HPDE6-E6E7 (cell line): ENCODE measurements around the gene SULT6B1.
A peak's percentile ranks its signal among the peaks of the same experiment; 100 is the strongest.
"Not testable (repeated sequence)": the region's sequence is repeated elsewhere in the genome, so short reads cannot be mapped to it uniquely, and the experiment has no call there.

ENCODE experiments used
- DNase-seq: peaks from one replicate; pipeline ENCODE4 v3.0.0; 2011; ENCODE audit warnings: missing footprints; ENCODE audit errors: extremely low spot score

The SULT6B1 gene

DNA sequence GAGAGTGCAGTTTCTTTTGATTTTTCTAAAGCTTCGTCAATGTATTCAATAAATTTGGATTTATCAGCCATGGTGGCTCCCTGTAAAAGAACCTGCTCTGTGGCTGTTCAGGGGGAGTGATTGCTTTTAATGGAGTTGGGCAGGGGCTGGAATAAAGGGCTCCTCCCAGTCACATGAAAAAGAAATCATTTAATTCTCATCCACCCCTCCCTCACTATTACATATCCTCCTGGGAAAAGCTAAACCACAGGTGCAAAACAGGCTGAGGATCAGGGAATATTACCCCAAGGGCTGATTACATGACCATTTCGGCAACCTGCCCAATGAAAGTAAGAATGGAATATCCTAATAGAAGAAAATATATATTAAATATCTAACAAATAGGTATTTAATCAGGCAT lies at the start of gene SULT6B1:
Gene SULT6B1, minus strand, starts transcription at position 101 of the 400 bp plus-strand sequence. Its CDS starts 30 bp downstream, at position 71.
- DNase-seq = no peak

DNA sequence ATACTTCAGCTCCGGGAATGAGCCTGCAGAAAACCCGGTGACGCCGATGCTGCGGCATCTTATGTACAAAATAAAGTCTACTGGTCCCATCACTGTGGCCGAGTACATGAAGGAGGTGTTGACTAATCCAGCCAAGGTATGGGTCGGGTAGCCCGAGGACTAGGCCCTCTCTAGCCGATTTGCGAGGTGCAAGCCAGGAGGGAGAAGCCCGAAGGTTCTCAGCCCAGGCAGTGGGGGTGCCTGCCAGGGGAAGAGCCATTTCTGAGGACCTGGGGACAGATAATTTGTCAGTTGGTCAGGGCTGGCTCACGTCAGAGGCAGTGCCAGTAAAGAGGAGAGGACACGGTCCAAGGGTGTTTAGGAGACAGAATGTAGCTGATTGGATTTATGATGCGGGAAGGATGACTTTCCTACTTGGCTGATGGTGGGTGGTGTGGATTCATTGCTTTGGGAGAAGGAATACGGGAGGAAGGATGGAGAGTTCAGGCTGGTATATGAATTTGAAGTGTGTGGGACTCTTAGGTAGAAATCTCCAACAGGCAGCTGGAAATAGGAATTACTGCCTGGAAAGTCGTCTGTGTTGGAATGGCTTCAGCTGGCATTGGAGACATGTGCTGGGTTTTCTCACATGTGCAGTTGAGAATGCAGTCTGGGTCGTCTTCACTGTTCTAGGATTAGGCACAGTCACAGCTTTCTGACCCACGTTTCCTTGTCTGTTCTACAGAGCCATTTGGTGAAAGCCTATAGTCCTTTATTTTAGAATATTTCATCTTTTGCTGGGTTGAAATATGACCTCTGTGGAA lies 43.9 kb upstream of the SULT6B1 start:
- peak; percentile 31 for DNase-seq

DNA sequence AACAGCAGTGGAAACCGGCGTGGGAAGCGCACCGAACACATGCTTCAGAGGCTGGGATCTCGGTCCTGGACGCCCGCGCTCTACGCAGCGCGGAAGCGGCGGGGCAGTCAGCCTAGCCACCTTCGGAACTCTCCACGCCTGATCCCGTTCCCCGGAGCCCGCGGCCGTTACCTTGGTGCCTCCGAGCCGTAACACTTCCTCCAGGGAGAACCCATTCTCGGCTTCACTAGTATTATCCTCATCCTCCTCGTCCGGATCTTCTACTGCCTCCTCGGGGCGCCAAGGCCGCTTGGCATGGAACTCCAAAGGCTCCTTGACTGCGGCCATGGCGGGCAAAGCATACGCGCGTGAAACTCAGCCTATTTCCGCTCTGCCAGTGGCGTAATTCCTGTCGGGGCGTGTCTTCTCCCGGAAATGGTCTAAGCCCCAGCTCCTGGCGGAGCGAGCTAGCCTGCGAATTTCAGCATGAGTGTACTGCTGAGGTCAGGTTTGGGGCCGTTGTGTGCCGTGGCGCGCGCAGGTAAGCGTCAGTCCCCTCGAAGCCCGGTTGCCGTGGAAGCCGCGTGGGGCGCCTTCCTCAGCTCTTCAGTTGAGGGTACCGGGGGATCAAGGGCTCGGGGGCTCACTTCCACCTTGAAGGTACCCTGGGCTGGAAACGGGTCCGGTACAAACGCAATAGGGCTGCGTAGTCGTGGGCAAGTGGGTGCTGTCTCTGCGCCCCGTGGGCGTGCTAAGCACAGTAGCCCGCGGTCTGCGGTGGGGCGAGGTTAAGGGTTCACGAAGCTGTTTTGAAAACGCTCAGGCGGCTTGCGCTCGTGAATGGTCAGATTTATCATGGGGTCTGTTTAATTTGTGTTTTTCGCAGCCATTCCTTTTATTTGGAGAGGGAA lies 43.0 kb upstream of the SULT6B1 start, which contains the start of the genes CEBPZ and NDUFAF7:
Gene CEBPZ, minus strand, starts transcription at position 356 of the 890 bp plus-strand sequence. Its CDS starts 29 bp downstream, at position 327.
Gene NDUFAF7, plus strand, starts transcription at position 418 of the 890 bp plus-strand sequence. Its CDS starts 48 bp downstream, at position 466.
- DNase-seq = peak; percentile 97

DNA sequence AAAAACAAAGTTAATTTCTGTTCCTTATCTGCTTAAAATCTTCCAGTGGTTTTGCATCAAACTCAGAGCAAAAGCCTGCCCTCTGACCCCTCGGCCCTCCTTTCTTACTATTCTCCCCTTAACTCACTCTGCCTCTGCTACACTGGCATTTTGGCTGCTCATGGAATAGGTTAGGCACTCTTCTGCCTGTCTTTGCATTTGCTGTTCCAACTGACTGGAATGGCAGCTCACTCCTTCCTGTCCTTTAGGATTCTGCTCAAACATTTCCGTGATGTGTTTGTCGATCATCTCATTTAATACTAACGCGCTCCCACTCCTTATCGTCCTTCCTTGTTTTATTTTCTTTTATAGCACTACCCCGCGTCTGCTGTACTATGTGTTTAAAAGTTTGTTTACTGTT lies 42.1 kb upstream of the SULT6B1 start:
- no peak for DNase-seq

DNA sequence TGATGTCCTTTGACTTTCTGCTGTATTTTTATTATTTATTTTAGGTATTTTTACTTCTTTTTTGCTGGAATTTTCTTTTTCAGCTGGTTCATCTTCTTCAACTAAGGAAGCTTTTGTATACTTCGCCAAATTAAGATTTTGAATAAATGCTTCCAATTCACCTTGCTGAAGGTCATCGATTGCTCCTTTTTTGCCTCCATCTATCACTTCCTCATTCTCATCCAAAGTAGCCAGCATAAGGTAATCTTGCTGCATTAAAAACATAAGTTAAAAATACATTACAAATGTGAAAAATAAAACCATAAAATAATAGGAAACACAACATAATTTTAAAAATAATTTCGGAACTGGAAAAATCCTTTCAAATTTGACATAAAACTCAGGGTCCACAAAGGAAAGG lies 40.3 kb upstream of the SULT6B1 start:
- DNase-seq = no peak

- no peak for DNase-seq
These were observed 38.4 kb upstream of the SULT6B1 start for GRCh38 chr2:37226863-37227262.

- not testable (repeated sequence) for DNase-seq
These were observed 36.7 kb upstream of the SULT6B1 start for GRCh38 chr2:37225129-37225528.

- DNase-seq = no peak
These were observed 35.6 kb upstream of the SULT6B1 start for GRCh38 chr2:37224063-37224462.

DNA sequence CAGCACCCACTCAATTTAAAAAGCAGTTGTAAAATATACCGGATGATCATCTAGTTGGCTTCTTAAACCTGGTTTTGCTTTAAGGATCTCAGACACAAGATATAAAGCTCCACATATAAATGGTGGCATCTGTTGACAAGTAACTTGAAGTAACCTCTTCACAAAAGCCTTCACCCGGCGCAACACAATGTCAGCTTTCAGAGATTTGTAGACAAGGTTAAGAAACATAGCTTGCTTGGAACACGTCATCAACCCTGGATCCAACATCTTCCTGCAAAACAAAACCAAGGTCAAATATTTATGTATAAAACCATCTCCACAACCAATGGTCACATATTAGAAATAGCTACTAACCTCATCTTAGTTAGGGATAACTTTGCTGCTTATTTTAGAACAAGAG lies 34.7 kb upstream of the SULT6B1 start:
- DNase-seq = no peak

GRCh38 chr2:37219046-37219445 lies 30.6 kb upstream of the SULT6B1 start:
- DNase-seq = peak; percentile 54

GRCh38 chr2:37215250-37215649 lies 26.8 kb upstream of the SULT6B1 start:
- no peak for DNase-seq

- no peak for DNase-seq
These were observed 23.5 kb upstream of the SULT6B1 start for GRCh38 chr2:37211939-37212338.

GRCh38 chr2:37211212-37211611 lies 22.7 kb upstream of the SULT6B1 start:
- DNase-seq = no peak

DNA sequence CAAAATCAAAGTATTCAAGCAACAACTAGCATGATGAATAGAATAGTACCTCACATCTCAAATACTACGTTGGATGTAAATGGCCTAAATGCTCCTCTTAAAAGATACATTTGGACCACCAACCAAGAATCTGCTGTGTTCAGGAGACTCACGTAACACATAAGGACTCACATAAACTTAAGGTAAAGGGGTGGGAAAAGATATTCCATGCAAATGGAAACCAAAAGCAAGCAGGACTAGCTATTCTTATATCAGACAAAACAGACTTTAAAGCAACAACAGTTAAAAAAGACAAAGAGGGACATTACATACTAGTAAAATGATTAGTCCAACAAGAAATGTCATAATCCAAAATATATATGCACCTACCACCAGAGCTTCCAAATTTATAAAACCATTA lies 18.3 kb upstream of the SULT6B1 start:
- DNase-seq = not testable (repeated sequence)

DNA sequence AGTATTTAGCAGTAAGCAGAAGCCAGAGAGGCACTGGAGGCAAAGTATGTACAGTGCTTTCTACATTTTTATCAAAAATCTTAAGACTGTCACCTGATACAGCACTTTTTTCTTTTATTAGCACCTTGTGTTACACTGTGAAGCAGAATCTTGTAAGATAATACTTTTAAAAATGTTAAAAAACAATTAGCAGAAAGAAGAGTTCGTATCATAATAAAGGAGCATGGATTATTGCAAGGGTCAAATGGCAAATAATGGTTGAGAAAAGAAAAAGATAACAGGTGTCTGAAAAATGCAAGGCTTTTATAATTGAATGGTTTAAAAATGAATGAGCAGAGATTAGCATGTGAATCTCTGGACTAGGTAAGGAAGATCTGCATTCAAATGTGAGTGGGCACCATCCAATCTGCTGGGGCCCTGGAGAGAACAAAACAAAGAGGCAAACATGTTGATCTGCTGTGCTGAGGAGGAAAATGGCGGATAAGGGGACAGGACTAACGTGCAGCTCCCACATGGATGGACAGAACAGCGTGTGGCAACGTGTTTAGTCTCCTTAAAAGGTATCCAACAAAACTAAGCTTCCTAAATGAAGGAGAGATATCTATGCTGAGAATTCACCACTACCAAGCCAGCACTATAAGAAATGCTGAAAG lies 17.3 kb upstream of the SULT6B1 start:
- no peak for DNase-seq

DNA sequence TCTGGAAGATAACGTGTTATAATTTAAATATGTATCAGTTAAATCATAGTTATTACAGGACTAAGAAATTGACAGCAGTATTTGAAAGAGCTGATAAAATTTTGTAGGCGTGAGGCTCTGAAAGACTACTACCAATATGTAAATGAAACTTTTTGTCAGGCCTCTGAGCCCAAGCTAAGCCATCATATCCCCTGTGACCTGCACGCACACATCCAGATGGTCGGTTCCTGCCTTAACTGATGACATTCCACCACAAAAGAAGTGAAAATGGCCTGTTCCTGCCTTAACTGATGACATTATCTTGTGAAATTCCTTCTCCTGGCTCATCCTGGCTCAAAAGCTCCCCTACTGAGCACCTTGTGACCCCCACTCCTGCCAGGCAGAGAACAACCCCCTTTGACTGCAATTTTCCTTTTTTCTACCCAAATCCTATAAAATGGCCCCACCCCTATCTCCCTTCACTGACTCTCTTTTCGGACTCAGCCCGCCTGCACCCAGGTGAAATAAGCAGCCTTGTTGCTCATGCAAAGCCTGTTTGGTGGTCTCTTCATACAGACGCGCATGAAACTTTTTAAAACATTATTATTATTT lies 16.7 kb upstream of the SULT6B1 start:
- not testable (repeated sequence) for DNase-seq

DNA sequence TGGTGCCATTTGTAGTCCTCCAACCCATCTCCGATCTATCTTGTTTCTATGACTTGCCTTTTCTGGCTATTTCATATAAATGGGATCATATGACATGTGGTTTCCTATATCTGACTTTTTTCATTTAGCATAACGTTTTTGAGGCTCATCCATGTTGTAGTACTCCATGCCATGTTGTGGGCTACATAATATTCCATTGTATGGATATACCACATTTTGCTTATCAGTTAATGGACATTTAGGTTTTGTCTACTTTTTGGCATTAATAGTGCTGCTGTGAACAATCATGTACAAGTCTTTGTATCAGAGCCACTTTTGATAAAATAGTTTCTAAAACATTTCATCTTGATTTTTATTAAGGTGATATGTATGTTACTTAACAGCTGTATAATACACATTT lies 15.2 kb upstream of the SULT6B1 start:
- no peak for DNase-seq

DNA sequence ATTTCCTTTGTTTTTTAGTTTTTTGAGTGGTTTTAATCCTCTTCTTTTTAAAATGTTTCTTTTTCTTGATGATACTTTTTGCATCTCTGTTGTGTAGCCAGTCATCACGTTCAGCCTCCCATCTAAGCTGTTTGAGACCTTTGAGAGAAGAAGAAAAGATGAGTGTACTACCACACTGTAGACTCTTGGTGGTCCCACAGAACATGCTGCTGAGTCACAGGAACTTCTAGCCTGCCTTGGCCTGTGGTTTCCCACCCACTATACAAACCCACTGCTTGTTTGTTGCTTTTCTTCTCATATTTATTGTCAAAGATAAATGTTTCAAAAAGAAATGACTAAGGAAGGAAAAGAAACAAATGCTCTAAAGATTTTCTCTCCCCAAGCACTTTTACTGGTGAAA lies 13.3 kb upstream of the SULT6B1 start:
- no peak for DNase-seq

DNA sequence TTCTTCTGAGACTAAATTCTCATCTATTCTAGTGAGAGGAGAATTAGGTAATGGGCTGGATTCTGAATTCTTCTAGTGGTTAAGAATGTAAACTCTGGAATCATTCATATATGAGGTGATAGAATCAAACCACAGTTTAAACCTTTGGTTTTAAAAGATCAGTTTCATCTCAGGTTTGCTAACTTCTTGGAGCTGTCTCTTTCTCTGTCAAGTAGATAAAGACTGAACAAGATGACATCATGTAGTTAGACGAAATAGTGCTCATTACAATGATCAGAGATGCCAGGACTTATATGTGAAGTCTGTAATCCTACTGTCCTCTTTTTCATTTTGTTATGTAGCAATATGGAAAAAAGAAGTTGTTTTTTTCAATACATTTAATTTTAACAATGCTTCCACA lies 12.7 kb upstream of the SULT6B1 start:
- DNase-seq = no peak

GRCh38 chr2:37198681-37199065 lies 10.2 kb upstream of the SULT6B1 start:
- no peak for DNase-seq

DNA sequence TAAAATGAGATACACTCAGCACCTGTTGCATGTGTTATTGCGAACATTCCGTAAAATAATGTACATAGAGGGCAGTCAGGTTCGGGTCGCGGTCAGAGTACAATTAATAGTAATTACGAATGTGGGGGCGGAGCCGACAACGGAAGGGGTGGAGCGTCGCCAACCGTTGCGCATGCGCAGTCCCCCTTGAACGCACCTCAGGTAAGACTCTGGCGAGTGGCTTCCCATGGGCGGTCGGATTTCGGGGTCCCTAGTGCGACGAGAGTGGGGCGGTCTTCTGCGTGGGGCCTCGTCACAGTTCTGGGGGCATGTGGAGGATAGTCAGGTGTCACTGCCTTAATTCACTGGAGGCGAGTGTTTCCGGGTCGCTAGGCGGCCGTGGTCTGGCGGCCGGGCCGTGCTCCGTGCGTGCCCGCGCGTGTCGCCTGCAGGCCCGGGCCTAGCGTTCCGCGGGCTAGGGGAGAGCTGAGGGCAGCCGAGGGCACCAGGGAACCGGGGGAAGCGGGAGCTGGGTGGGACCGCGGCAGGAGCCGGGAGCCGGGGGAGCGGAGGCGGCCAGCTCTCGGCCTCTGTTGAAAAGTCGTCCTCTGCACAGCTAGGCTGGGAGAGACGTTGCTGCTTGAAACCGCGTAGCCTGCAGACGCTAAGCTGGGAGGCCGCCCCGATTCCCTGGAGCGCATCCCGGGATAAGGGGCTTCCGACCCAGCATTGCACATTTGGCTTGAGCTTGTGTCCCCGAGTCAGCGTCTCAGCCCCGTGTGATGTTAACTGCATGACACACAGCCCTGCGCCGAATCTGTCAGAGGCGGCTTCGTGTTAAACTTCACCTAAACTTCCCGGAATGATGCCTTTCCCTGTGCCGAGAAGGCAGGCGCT lies 8.1 kb upstream of the SULT6B1 start, which contains the start of gene CEBPZOS:
Gene CEBPZOS, plus strand, starts transcription at position 177 of the 876 bp plus-strand sequence. CDS start 3,209 bp downstream, outside the sequence.
- peak; percentile 80 for DNase-seq
